ENCODE data around the gene OR6C2. TPM values are rescaled to one million over a fixed set of nuclear protein-coding genes. Genes with fewer than 3 reads are reported as not detected.
"Not testable (repeated sequence)": the region's sequence is repeated elsewhere in the genome, so short reads cannot be mapped to it uniquely, and the experiment has no call there.

Gene OR6C2
- total and polyA plus RNA-seq, 2 donors (not counting 1 experiment from before 2014, with no cell fraction given): not detected

GRCh38 chr12:55446326-55446725, 2.5 kb downstream of the OR6C2 start:
- no peak overlapping the region for H3K9ac ChIP-seq (ENCODE audit: insufficient read depth, low read length)
- DNase-seq (ENCODE audit: low read depth in 2 of 2): no peak
- H3K4me1 ChIP-seq (ENCODE audit: control insufficient read depth, extremely low read depth, insufficient read depth, low read length): no peaks in the 10 kb centered on the region
- H2AFZ ChIP-seq (ENCODE audit: low read length): no peak overlapping the region
- H3K27ac ChIP-seq (ENCODE audit: insufficient read depth, low read length): no peak overlapping the region
- no peaks in the 10 kb centered on the region for H4K20me1 ChIP-seq (ENCODE audit: control insufficient read depth, extremely low read depth, insufficient read depth, low read length)
- no peaks in the 10 kb centered on the region for H3K36me3 ChIP-seq (ENCODE audit: control insufficient read depth, insufficient read depth, low read length)
- no peaks in the 10 kb centered on the region for H3K9me3 ChIP-seq (ENCODE audit: control insufficient read depth, insufficient read depth, low read depth, low read length)
- TF ChIP-seq CTCF (conservative IDR thresholded peaks at IDR 0.05 in 1 of 2, IDR thresholded peaks at IDR 0.05 in 1 of 2; ENCODE audit: low read depth in 1 of 2, low read length in 2 of 2): no peak
- TF ChIP-seq EZH2 (IDR thresholded peaks at IDR 0.05; ENCODE audit: low read length, missing control alignments): no peak
- H3K79me2 ChIP-seq (ENCODE audit: control insufficient read depth, insufficient read depth, low read length): no peaks in the 10 kb centered on the region
- no peak overlapping the region for H3K4me3 ChIP-seq (replicated peaks in 1 of 4; ENCODE audit: control extremely low read depth in 1 of 4, insufficient read depth in 1 of 4, low read depth in 3 of 4, low read length in 4 of 4)
- no peaks in the 10 kb centered on the region for H3K27me3 ChIP-seq (ENCODE audit: control insufficient read depth, insufficient read depth, low read length)
- no peak overlapping the region for H3K4me2 ChIP-seq (ENCODE audit: extremely low read depth, insufficient read depth, low read length)

- Histone ChIP-seq H3K4me1 (ENCODE audit: control insufficient read depth, extremely low read depth, insufficient read depth, low read length) (no peaks in the 10 kb centered on the region), H3K79me2 (ENCODE audit: control insufficient read depth, insufficient read depth, low read length) (no peaks in the 10 kb centered on the region), H3K27me3 (ENCODE audit: control insufficient read depth, insufficient read depth, low read length) (no peaks in the 10 kb centered on the region), H3K4me2 (ENCODE audit: extremely low read depth, insufficient read depth, low read length) (no peak overlapping the region), H3K36me3 (ENCODE audit: control insufficient read depth, insufficient read depth, low read length) (no peaks in the 10 kb centered on the region), H3K9me3 (ENCODE audit: control insufficient read depth, insufficient read depth, low read depth, low read length) (no peaks in the 10 kb centered on the region), H3K27ac (ENCODE audit: insufficient read depth, low read length) (no peak overlapping the region), H3K4me3 (replicated peaks in 1 of 4; ENCODE audit: control extremely low read depth in 1 of 4, insufficient read depth in 1 of 4, low read depth in 3 of 4, low read length in 4 of 4) (no peak overlapping the region), H4K20me1 (ENCODE audit: control insufficient read depth, extremely low read depth, insufficient read depth, low read length) (no peaks in the 10 kb centered on the region), H3K9ac (ENCODE audit: insufficient read depth, low read length) (no peak overlapping the region), H2AFZ (ENCODE audit: low read length) (no peak overlapping the region)
- no peak for TF ChIP-seq CTCF (conservative IDR thresholded peaks at IDR 0.05 in 1 of 2, IDR thresholded peaks at IDR 0.05 in 1 of 2; ENCODE audit: low read depth in 1 of 2, low read length in 2 of 2)
- no peak for TF ChIP-seq EZH2 (IDR thresholded peaks at IDR 0.05; ENCODE audit: low read length, missing control alignments)
- DNase-seq (ENCODE audit: low read depth in 2 of 2): no peak
Measured at GRCh38 chr12:55448825-55449224, 4.9 kb downstream of the OR6C2 start.

- H2AFZ ChIP-seq (ENCODE audit: low read length); DNase-seq (ENCODE audit: low read depth in 2 of 2); H3K4me2 ChIP-seq (ENCODE audit: extremely low read depth, insufficient read depth, low read length); H3K27ac ChIP-seq (ENCODE audit: insufficient read depth, low read length); H3K9me3 ChIP-seq (ENCODE audit: control insufficient read depth, insufficient read depth, low read depth, low read length); H3K4me3 ChIP-seq (replicated peaks in 1 of 4; ENCODE audit: control extremely low read depth in 1 of 4, insufficient read depth in 1 of 4, low read depth in 3 of 4, low read length in 4 of 4); H3K27me3 ChIP-seq (ENCODE audit: control insufficient read depth, insufficient read depth, low read length); H3K4me1 ChIP-seq (ENCODE audit: control insufficient read depth, extremely low read depth, insufficient read depth, low read length); H3K79me2 ChIP-seq (ENCODE audit: control insufficient read depth, insufficient read depth, low read length); H3K36me3 ChIP-seq (ENCODE audit: control insufficient read depth, insufficient read depth, low read length); H4K20me1 ChIP-seq (ENCODE audit: control insufficient read depth, extremely low read depth, insufficient read depth, low read length); H3K9ac ChIP-seq (ENCODE audit: insufficient read depth, low read length): not testable (repeated sequence)
Measured at GRCh38 chr12:55464926-55465325, 21.1 kb downstream of the OR6C2 start.
